Heart left ventricle (tissue), 13 donors: ENCODE results near the gene PDF.

ENCODE experiments used
- POLR2A ChIP-seq, 2 donors: fragments of 450-650 bp; IDR thresholded peaks; one replicate each; pipeline ENCODE4 v1.6.1; 2017; ENCODE audit warnings: antibody characterized with exemption in 2 of 2, mild to moderate bottlenecking in 2 of 2, moderate library complexity in 2 of 2
- TF ChIP-seq, protein P1 (sequence below), 12 donors: fragments of 200-600 bp; sonication (generic) in 4 of 12; IDR thresholded peaks; one replicate each; pipeline versions ENCODE4 v1.5.0 to v1.8.0; 2018 to 2022; ENCODE audit warnings: antibody characterized with exemption in 12 of 12, mild to moderate bottlenecking in 5 of 12
- donor health status: ischemic (EF 13 %, LVEDD 7.1; RV severe dilation, severe dysfunction).
- donor health status: DM: no; HTN: yes; CAD: no.
- donor health status: DM: no; HTN: no; CAD: no.
- donor health status: ischemic (EF 25% LVEDD 6.9; RV normal size, moderate dysfunction).
- donor health status: ischemic (EF 25% LVEDD 5.7; RV mildly dilated, moderate dysfunction).
- donor health status: ischemic (EF 35%, LVEDD 5.7; RV mildly dilated, moderate dysfunction).
- donor health status: nonischemic (EF 11% LVEDD 7.7; RV severe dilation, severe dysfunction).
- donor health status: DM: yes; HTN: yes; CAD: no.
- donor health status: PGD.
- donor health status: ischemic (EF 29% LVEDD 5.4; RV normal size, mild dysfunction).
- donor health status: nonischemic (EF 23%, LVEDD 6.1; RV moderate dilation, normal function).

DNA sequence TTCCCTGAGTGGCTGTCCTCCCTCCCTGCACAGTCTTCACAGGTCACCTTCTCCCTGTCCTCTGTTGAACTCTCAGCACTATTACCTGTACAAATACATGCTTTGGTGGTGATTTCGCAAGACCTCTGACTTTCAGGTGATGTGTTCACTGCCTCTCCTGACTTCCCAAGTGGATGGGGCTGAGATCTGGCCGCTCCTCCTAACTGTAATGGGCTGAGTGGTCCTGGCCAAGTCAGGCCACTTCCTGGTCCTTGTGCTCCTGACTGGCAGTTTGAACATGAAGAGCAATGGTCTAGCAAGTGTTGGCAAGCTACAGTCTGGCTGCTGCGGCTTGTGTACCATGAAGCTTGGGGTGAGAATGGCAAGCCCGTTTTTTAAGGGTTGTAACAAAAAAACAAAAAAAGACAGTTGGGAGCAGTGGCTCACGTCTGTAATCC is 32.9 kb upstream of the PDF start:
- TF ChIP-seq, protein P1, sequence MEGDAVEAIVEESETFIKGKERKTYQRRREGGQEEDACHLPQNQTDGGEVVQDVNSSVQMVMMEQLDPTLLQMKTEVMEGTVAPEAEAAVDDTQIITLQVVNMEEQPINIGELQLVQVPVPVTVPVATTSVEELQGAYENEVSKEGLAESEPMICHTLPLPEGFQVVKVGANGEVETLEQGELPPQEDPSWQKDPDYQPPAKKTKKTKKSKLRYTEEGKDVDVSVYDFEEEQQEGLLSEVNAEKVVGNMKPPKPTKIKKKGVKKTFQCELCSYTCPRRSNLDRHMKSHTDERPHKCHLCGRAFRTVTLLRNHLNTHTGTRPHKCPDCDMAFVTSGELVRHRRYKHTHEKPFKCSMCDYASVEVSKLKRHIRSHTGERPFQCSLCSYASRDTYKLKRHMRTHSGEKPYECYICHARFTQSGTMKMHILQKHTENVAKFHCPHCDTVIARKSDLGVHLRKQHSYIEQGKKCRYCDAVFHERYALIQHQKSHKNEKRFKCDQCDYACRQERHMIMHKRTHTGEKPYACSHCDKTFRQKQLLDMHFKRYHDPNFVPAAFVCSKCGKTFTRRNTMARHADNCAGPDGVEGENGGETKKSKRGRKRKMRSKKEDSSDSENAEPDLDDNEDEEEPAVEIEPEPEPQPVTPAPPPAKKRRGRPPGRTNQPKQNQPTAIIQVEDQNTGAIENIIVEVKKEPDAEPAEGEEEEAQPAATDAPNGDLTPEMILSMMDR (IDR thresholded peaks at IDR 0.05): no peak
- TF ChIP-seq POLR2A (IDR thresholded peaks at IDR 0.05): no peak
